KOPT-K1 (cell line): Measurements from ENCODE around the gene KLHL22.

Source experiments
- H3K27ac ChIP-seq: fragments of 200-600 bp; sonication (generic); 2 replicates; pipeline ENCODE4 v1.5.1; 2016; ENCODE audit warnings: antibody characterized with exemption, mild to moderate bottlenecking, low read depth, low read length; ENCODE audit not compliant: poor library complexity, severe bottlenecking
- H3K36me3 ChIP-seq: fragments of 200-600 bp; sonication (generic); 2 replicates; pipeline ENCODE4 v1.5.1; 2017; ENCODE audit warnings: antibody characterized with exemption, mild to moderate bottlenecking, low read length, moderate library complexity; ENCODE audit not compliant: insufficient read depth
- H3K9me3 ChIP-seq: fragments of 200-600 bp; sonication (generic); 2 replicates; pipeline ENCODE4 v1.5.1; 2017; ENCODE audit warnings: antibody characterized with exemption, low read length, mild to moderate bottlenecking; ENCODE audit not compliant: insufficient read depth, poor library complexity, severe bottlenecking

Gene KLHL22

DNA sequence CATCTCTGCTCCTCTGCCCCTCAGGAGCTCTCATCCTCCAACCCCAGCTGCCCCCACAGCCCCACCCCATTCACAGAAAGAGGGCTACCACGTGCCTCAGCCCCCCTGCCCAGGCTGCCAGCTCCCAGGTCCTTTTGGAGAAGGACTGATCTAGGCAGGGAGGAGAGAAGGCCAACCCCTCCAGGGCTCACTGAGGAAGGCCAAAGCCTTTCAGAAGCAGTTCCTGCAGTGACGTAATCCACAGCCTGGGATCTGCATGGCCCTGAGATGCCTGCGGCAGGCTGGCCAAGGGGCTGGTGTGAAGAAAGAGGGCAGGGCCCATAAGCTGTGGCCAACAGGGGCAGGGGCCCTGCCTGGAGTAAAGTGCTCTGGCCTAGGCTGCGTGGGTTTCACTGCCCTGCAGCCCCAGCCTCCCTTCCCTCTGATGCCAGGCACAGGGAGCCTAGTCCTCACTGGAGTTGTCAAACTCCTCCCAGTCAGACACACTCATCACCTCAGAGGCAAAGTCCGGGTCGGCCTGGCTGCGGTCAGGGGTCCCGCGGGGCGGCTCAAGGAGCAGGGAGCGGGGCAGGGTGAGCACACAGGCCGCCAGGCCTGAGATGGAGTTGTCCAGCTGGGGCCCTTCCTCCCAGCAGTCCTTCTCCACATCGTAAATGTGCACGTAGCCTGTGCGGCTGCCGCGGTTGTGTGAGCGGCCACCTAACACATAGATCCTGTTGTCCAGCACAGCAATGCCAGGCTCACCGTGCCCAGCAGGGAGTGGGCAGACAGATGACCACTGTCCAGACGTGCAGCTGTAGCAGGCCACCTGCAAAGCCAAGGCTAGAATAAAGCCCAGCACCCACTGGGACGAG lies 53.7 kb downstream of the KLHL22 start:
- Histone ChIP-seq H3K9me3 (no peaks in the 10 kb centered on the region), H3K27ac (no peak overlapping the region), H3K36me3 (peaks cover 13% of the 10 kb centered on the region; the same call in 1 of the 2 replicates)

DNA sequence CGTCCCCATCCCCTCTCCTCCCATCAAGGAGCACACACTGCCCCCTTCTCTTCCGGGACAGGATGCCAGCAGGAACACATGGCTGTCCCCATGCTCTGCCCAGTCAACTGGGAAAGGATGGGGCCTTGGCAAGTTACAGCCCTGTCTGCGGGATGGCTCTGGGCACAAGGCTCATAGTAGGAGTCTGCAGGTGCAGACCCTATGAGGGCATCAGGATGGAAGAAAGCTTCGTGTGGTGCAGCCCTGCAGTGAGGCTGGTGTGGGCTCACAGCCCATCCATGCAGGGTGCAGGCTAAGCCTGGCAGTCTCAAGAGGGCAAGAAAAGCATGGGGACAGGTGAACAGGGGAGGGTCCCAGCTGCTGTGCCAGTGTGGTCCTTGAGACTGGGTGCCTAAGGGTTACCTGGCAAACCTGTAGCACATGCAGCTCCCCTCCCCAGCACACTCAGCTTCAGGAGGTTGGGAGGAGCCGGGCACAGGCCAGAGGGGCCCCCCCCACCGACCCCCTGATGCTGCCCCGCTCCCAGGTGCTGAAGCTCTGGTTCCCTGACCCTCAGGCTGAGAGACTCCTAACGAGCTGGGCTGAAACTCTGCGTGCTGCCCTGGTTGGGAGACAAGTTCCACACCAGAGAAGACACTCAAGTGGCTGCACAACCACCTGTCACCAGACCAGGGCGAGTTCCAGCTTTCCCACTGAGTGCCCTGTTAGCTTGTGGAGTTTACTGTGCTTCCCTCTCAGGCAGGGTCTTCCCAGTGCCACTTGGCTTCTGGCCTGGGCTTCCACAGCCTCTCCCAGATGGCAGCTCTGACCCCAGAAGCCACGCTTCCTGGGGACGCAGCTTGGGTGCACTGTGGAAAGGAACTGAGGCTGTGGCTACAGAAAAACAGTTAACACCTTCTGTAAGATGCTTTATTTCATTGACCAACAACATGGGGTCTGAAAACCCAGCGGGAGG lies 54.7 kb downstream of the KLHL22 start:
- H3K27ac ChIP-seq = no peak overlapping the region
- H3K9me3 ChIP-seq = no peaks in the 10 kb centered on the region
- peaks cover 13% of the 10 kb centered on the region; the same call in 1 of the 2 replicates for H3K36me3 ChIP-seq

DNA sequence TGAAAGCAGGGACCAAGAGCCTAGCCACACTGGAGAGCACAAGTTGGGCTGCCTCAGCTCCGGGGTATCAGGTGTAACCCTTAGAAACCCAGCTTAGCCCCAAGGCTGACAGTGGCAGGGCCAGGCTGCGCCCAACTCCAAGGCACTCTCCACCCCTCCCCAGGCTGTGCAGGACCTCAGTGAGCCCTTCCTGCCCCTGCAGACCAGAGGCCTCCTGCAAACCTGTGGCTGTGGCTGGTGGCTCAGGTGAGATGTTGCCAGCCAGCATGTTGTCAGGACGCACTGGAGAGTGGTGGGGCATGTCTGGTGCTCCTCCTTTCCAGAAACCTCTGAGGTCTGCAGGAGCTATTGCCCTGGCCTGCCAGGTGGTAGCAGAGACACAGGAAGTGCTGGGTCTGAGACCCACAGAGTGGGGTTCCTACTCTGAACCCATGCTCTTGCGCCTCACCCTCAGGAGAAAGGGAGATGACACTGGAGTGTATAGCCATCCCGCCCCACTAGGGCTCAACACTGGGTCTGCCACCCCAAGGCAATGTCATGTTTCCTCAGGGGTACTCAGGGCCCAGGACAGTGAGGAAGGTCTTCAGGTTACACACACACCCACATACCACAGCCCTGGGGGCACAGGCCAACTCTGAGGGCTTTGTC lies 55.5 kb downstream of the KLHL22 start:
- peaks cover 13% of the 10 kb centered on the region; the same call in 1 of the 2 replicates for H3K36me3 ChIP-seq
- H3K27ac ChIP-seq = no peak overlapping the region
- no peaks in the 10 kb centered on the region for H3K9me3 ChIP-seq

DNA sequence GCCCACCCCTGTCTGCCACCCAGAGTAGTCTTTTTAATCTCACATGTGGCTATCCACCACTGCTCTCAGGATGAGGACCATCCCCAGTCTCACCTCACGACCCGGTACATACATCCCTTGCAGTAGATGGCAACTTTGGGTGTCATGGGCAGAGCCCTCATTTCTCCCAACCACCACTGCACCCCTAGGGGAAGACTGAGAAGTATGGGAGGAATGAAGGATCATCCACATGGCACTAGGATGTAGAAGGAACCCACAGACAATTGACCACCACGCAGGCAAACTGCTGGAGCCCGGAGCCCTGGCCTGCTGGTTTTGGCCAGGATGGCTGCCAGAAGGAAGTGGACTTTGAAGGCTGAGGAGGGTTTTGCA lies 56.1 kb downstream of the KLHL22 start:
- peaks cover 9% of the 10 kb centered on the region; the same call in 1 of the 2 replicates for H3K36me3 ChIP-seq
- H3K27ac ChIP-seq = no peak overlapping the region
- no peaks in the 10 kb centered on the region for H3K9me3 ChIP-seq

DNA sequence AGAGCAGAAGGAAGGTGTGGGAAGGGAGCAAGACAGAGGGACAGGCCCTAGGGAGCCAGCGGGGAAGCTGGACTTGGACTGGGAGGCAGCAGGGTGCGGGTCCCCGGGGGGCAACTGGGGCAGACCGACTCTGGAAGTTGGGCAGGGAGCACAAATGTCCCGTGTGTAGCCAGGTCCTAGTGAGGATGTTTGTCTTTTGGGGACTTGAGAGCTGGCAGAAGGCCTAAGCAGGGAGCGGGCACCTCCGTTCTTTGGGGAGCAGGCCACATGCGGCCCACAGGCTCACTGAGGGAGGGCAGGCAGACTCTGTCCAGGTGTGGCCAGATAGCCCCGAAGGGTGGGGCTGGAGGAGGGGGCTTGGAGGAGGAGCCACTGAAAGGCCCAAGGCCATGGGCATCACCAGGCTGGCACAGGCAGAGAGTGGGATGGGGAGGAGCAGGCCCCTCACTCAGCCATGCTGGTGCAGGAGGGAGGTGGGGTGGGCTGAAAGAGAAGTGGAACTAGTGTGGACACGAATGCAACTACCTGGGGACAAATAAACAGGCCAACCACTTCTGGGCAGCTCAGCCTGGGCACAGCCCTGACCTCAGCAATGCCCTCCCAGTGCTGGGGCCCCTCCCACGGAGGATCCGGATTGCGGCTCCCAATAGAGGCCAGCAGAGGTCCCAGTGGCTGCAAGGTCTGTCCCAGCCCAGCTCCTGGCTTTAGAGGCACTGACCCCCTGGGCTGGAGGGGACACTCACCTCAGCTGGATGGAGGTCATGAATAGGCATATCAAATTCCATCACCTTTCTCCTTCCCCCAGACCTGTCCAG lies 56.7 kb downstream of the KLHL22 start:
- H3K36me3 ChIP-seq = peaks cover 4% of the 10 kb centered on the region; the same call in 1 of the 2 replicates
- no peak overlapping the region for H3K27ac ChIP-seq
- H3K9me3 ChIP-seq = no peaks in the 10 kb centered on the region

DNA sequence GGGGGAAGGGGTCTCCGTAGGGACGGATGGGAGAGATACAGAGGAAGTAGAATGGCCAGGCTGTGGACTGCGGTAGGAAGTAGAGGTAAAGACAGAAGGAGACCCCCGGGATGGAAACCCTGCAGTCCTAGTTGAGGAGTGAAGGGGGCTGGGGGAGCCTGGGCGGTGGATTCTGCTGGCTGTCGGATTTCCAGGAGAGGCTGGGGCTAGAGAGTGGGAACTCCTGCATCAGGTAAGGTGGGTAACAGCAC lies 57.2 kb downstream of the KLHL22 start:
- H3K27ac ChIP-seq = no peak overlapping the region
- H3K36me3 ChIP-seq = peaks cover 4% of the 10 kb centered on the region; the same call in 1 of the 2 replicates

DNA sequence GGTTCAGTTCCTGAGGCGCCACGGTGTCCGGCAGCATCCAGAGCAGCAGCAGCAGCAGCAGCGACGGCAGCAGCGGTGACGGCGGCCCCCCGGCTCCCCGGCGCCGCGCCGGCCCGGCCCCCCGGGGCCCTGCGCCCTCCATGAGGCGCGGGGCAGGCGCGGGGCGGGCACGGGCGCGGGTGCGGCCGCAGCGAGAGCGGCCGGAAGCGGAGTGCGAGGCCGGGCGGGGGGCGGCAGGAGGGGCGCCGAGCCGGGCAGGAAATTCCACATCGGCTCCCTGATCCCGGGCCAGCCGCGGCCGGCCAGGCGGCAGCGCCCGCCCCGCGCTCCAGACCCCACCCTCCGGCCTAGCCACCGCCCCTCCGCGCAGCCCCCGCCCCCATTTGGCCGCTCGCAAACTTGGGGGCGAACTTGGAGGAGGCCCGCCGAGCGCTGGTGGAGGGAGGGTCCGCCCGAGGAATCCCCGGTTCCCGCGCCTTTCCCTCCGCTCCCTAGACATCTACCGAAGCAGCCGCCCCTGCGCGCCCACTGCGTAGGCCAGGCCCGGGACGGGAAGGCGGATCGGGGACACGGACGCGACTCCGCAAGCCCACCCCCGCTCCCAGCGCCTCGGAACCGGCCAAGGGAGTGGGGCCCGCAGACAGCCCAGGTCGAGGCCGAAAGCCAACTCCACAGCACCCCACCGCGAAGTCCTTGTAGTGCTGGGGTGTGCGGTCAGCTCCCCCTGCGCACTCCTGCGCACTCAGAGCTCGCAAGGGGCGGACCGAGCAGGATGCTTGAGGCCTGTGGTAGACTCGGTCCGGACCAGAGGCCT lies 57.8 kb downstream of the KLHL22 start, which contains the start of gene SCARF2:
SCARF2 (minus strand) TSS at position 213 of the 814 bp plus-strand sequence; CDS start at position 142, 71 bp downstream.
- no peaks in the 10 kb centered on the region for H3K9me3 ChIP-seq
- peaks cover 4% of the 10 kb centered on the region; the same call in 1 of the 2 replicates for H3K36me3 ChIP-seq
- H3K27ac ChIP-seq = no peak within 1 kb of the TSS

More for the DNA sequence above, 57.2 kb downstream of the KLHL22 start:
- no peaks in the 10 kb centered on the region for H3K9me3 ChIP-seq

DNA sequence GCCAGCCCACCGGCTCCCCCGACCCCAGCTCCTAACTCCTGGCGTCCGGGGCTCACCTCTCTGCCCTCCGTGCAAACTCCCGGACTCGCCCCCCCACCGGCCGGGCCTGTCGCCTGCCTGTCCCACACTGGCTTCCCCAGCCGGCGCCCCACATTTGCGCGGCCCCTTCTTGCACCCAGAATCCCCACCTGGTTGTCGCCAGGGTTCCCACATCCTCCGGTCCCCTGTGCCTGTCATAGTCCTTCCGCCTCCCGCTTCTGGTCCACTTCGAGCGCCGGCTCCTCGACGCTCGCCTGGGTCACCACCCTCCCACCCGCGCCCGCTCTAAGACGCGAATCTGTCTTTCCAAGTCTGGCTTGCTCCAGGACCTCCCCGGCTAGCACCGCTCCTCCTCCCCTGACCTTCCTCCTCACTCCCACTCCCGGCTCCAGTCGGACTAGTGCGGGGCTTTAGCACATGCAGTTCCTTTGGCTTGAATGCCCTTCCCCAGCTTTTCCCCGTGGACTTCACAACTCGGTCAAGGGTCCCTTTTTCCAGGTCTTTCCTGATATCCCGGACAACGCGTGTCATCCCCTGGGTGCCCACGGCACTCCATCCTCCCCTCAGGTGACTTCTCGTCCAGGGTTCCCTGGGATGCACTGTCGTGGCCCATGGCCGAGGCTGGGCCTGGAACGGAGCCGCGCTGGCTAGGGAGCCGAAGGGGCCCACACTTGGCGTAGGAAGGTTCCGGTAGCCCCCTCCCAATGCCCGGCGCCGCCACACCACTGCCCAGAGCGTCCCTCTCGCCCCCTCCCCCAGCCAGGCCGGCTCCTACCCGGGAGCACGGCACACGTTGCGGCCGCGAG lies 58.6 kb downstream of the KLHL22 start:
- no peaks in the 10 kb centered on the region for H3K9me3 ChIP-seq
- H3K27ac ChIP-seq = no peak overlapping the region
- H3K36me3 ChIP-seq = no peaks in the 10 kb centered on the region; the same call in 1 of the 2 replicates

DNA sequence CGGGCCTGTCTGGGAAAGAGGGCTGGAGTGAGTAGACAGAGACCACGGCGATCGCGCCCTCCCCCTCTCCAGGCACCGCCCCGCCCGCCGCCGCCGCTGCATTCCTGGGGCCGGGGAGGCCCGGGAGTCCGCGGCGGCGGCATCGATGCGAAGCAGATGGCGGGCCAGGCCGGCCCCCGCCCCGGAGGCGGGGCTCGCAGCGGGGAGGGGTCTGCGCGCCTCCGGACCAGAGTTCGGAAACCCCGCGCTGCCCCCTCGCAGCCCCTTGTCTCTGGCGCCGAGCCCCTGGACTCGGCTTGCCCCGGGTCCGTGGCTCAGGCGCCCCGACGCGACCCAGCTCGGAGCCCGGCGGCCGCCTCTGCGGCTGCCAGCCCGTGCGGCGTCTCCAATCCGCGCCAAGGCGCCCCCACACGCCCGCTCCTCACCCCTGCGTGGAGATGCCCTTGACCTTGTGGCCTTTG lies 59.3 kb downstream of the KLHL22 start:
- Histone ChIP-seq H3K27ac (no peak overlapping the region), H3K9me3 (no peaks in the 10 kb centered on the region), H3K36me3 (no peaks in the 10 kb centered on the region)

DNA sequence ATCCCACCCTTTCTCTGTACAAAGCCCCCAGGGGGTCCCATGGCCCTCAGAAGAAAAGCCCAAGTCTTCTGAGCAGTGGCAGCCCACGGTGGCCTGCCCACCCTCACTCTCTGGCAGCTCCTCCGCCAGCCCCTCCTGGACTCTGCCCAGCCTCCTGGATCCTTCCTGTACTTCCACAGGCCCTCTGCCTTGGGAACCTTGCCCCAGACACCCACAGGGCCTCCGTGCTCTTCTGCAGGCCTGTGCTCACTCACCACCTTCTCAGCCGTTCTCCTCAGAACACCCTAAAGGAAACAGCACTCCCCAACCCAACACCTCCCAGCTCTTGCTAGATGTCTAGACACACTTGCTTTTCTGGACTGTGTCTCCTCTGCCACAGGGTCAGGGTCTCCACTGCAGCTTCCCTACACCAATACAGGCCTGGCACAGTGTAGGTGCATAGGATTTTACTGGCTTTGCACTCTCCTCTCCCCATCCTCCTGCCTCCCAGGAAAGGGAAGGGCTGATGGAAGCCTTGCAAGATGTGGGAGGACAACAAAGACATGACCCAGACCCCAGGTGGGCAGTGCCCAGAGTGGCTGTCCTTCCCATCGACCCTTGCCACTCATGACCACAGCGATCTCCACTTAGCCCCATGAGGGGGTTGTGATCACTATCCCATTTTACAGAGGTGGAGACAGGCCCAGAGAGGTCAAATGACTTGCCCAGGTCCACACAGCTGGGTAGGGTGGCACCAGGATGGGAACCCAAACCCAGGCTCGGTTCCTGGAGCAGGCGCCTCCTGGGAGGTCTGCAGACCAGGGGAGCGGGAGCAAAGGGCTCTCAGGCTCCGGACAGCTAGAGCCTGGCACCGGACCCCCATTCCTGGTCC lies 59.9 kb downstream of the KLHL22 start:
- Histone ChIP-seq H3K36me3 (no peaks in the 10 kb centered on the region), H3K27ac (no peak overlapping the region), H3K9me3 (no peaks in the 10 kb centered on the region)

DNA sequence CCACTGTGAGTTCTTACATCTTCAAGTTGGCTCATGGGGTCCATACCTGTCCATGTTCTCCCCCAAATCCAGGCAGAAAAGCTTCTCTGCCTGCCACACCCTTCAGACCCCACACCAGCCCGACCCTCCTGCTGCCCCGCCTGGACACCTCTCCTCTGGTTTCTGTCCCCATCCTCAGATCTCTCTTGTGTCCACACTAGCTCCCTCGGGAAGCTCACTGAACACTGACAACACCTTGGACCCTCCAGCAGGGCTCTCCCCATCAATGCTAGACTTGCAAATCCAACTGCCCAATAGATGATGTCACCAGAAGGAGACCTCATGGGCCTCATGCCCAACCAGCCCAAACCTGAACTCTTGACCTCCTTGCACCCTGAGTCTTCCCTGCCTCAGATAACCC lies 60.8 kb downstream of the KLHL22 start:
- Histone ChIP-seq H3K9me3 (no peaks in the 10 kb centered on the region), H3K27ac (no peak overlapping the region), H3K36me3 (no peaks in the 10 kb centered on the region)

DNA sequence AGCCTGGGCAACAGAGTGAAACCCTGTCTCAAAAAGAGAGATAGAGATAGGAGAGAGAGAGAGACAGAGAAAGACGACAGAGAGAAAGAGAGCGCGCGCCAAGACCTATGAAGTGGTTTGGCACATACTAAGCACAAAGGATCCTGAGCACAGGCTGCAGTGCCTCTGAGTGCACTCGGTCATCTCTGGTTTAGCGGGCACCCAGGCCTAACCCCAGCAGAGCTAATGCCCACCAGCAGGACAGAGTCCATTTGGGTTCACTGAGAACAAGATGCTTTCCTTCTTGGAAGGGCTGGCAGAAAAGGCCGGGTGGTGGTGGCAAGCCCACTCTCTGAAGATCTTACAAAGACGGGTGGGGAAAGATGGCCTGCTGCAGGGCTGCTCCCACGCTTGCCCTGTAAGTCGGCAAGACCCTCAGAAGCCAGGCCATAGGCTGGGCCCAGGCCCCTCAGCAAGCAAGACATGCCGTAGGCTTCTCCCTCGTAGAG lies 61.3 kb downstream of the KLHL22 start:
- Histone ChIP-seq H3K36me3 (no peaks in the 10 kb centered on the region), H3K9me3 (no peaks in the 10 kb centered on the region), H3K27ac (no peak overlapping the region)
